SK-N-SH (cell line): Measurements from ENCODE around the gene NGB. TPM values are rescaled to one million over a fixed set of nuclear protein-coding genes. Genes with fewer than 3 reads are reported as not detected.
A peak's percentile ranks its signal among the peaks of the same experiment; 100 is the strongest.

Experiments
- CTCF ChIA-PET: fragments of 300-600, 350-600 bp; formaldehyde crosslinking; extraction: SDS; loops from one replicate; lab custom pipeline; 2021; lab: Yijun Ruan, JAX
- POLR2A ChIA-PET: fragments of 350-600 bp; sonication (Branson Sonifier 250); formaldehyde crosslinking; extraction: SDS; loops from one replicate; lab custom pipeline; 2020; ENCODE audit warnings: antibody characterized with exemption, inconsistent platforms; lab: Yijun Ruan, JAX
- DNase-seq: peaks from one replicate; pipeline ENCODE4 v3.0.0; 2012
- H2AFZ ChIP-seq: fragments of 200-600 bp; sonication (generic); 2 replicates; pipeline ENCODE4 v1.8.1; 2016; ENCODE audit warnings: antibody characterized with exemption, mild to moderate bottlenecking, low read depth
- H3F3A ChIP-seq: fragments of 200-600 bp; sonication (generic); replicated peaks from 2 replicates; pipeline ENCODE3; 2016; ENCODE audit warnings: antibody characterized with exemption, mild to moderate bottlenecking; ENCODE audit not compliant: insufficient read depth
- H3K27ac ChIP-seq, 2 experiments: fragments of 200-500 bp in 1 of 2; fragments of 200-600 bp in 1 of 2; sonication (Bioruptor generic) in 1 of 2; sonication (generic), shearing (Covaris generic) in 1 of 2; 2 replicates each; pipeline versions ENCODE4 v1.5.1 to v1.6.1; 2014 to 2016; ENCODE audit warnings: low read depth in 2 of 2, inconsistent platforms in 1 of 2, low read length in 1 of 2, mild to moderate bottlenecking in 1 of 2, mixed read lengths in 1 of 2
- H3K27me3 ChIP-seq: fragments of 200-600 bp; sonication (generic), shearing (Covaris generic); 2 replicates; pipeline ENCODE4 v1.6.1; 2016; ENCODE audit warnings: mixed run types; ENCODE audit not compliant: insufficient read depth
- H3K36me3 ChIP-seq, 2 experiments: fragments of 200-500 bp in 1 of 2; fragments of 200-600 bp in 1 of 2; sonication (Bioruptor generic) in 1 of 2; sonication (generic) in 1 of 2; replicated peaks in 1 of 2; 2 replicates each; pipeline versions ENCODE3 to v1.5.1; 2014 to 2016; ENCODE audit warnings: low read length in 1 of 2, mild to moderate bottlenecking in 1 of 2; ENCODE audit not compliant: insufficient read depth in 2 of 2, control insufficient read depth in 1 of 2
- H3K4me1 ChIP-seq, 2 experiments: fragments of 200-500 bp in 1 of 2; fragments of 200-600 bp in 1 of 2; sonication (Bioruptor generic) in 1 of 2; sonication (generic), shearing (Covaris generic) in 1 of 2; 2 replicates each; pipeline versions ENCODE4 v1.5.1 to v1.6.1; 2014 to 2016; ENCODE audit warnings: low read depth in 1 of 2, low read length in 1 of 2, mixed run types in 1 of 2; ENCODE audit not compliant: insufficient read depth in 2 of 2, control insufficient read depth in 1 of 2
- H3K4me2 ChIP-seq: fragments of 200-600 bp; sonication (generic), shearing (Covaris generic); 2 replicates; pipeline ENCODE4 v1.6.1; 2017; ENCODE audit warnings: mixed run types
- H3K4me3 ChIP-seq, 2 experiments: fragments of 200-500 bp in 1 of 2; fragments of 200-600 bp in 1 of 2; sonication (Bioruptor generic) in 1 of 2; sonication (generic), shearing (Covaris generic) in 1 of 2; 2 replicates each; pipeline versions ENCODE4 v1.5.1 to v1.8.1; 2014 to 2016; ENCODE audit warnings: low read depth in 2 of 2, inconsistent platforms in 1 of 2, low read length in 1 of 2, mild to moderate bottlenecking in 1 of 2, mixed read lengths in 1 of 2, moderate library complexity in 1 of 2
- H3K79me2 ChIP-seq: fragments of 200-600 bp; sonication (generic); 2 replicates; pipeline ENCODE4 v1.8.1; 2017; ENCODE audit warnings: mild to moderate bottlenecking; ENCODE audit not compliant: insufficient read depth
- H3K9ac ChIP-seq: fragments of 200-600 bp; sonication (generic); 2 replicates; pipeline ENCODE4 v1.6.1; 2017; ENCODE audit warnings: mixed run types
- H3K9me2 ChIP-seq: fragments of 200-600 bp; sonication (generic); 2 replicates; pipeline ENCODE4 v1.6.1; 2017; ENCODE audit warnings: mixed run types
- H3K9me3 ChIP-seq: fragments of 200-600 bp; sonication (generic); 2 replicates; pipeline ENCODE4 v1.6.1; 2017; ENCODE audit warnings: mixed run types, mild to moderate bottlenecking, moderate library complexity
- H4K20me1 ChIP-seq: fragments of 200-600 bp; sonication (generic); 2 replicates; pipeline ENCODE4 v1.6.1; 2017; ENCODE audit warnings: mild to moderate bottlenecking, mixed run types; ENCODE audit not compliant: insufficient read depth
- CHD2 ChIP-seq: fragments of 150-350 bp; IDR thresholded peaks from 2 replicates; pipeline ENCODE4 v1.6.1; 2018; ENCODE audit warnings: low read length; ENCODE audit not compliant: partially characterized antibody
- ELF1 ChIP-seq: IDR thresholded peaks from 2 replicates; pipeline ENCODE4 v1.4.0; 2012
- EZH2phosphoT487 ChIP-seq: fragments of 200-600 bp; sonication (generic); IDR thresholded peaks from 2 replicates; pipeline ENCODE4 v1.6.1; 2017; ENCODE audit warnings: low read depth, mixed run types, mild to moderate bottlenecking, antibody characterized with exemption, moderate library complexity, borderline replicate concordance
- GABPA ChIP-seq: IDR thresholded peaks from 2 replicates; pipeline ENCODE4 v1.4.0; 2012; ENCODE audit warnings: low read depth, mild to moderate bottlenecking
- GATA2 ChIP-seq: sonication (generic); formaldehyde crosslinking; IDR thresholded peaks from 2 replicates; pipeline ENCODE4 v1.5.0; 2020; ENCODE audit warnings: mild to moderate bottlenecking, missing genetic modification reagents
- MXI1 ChIP-seq: IDR thresholded peaks from 2 replicates; pipeline ENCODE4 v1.6.1; 2012; ENCODE audit warnings: mild to moderate bottlenecking, low read depth, low read length, improper control_type of control experiment
- NFIC ChIP-seq: IDR thresholded peaks from 2 replicates; pipeline ENCODE4 v1.4.0; 2012; ENCODE audit warnings: borderline replicate concordance
- NRF1 ChIP-seq: IDR thresholded peaks from 2 replicates; pipeline ENCODE4 v1.6.1; 2012; ENCODE audit warnings: low read depth, mild to moderate bottlenecking, low read length
- PBX3 ChIP-seq: IDR thresholded peaks from 2 replicates; pipeline ENCODE4; 2012
- RFX5 ChIP-seq: IDR thresholded peaks from 2 replicates; pipeline ENCODE4 v1.6.1; 2012; ENCODE audit warnings: mild to moderate bottlenecking, improper control_type of control experiment, low read length
- RXRA ChIP-seq: IDR thresholded peaks from 2 replicates; pipeline ENCODE4 v1.4.0; 2012; ENCODE audit warnings: low read depth, mild to moderate bottlenecking, borderline replicate concordance
- SMC3 ChIP-seq: IDR thresholded peaks from 2 replicates; pipeline ENCODE4 v1.6.1; 2012; ENCODE audit warnings: low read depth, low read length, improper control_type of control experiment
- TEAD4 ChIP-seq: IDR thresholded peaks from 2 replicates; pipeline ENCODE4 v1.4.0; 2012; ENCODE audit warnings: mild to moderate bottlenecking, borderline replicate concordance; ENCODE audit not compliant: insufficient read depth
- ZBTB33 ChIP-seq: IDR thresholded peaks from 2 replicates; pipeline ENCODE4 v1.4.0; 2012; ENCODE audit warnings: low read depth, borderline replicate concordance
- WGBS: methylation state at CpG from one replicate; pipeline ENCODE4 v1.1.6; 2017; ENCODE audit warnings: low lambda C conversion rate; 5-methylcytosine and 5-hydroxymethylcytosine counted together
- polyA plus RNA-seq, 3 experiments: library from polyadenylated mRNA; depleted of rRNA; stranded (reverse); fragments of >200 nt; gene quantifications; 2 replicates each; pipeline ENCODE4 v1.2.3, GENCODE V29; 2012
- TF ChIP-seq, protein P1 (sequence below): fragments of 200-600 bp; sonication (generic); IDR thresholded peaks from 2 replicates; pipeline ENCODE4 v1.6.1; 2017; ENCODE audit warnings: antibody characterized with exemption, mild to moderate bottlenecking, moderate library complexity
- TF ChIP-seq, protein P2 (sequence below): IDR thresholded peaks from 2 replicates; pipeline ENCODE4 v1.4.0; 2012; ENCODE audit warnings: low read depth, borderline replicate concordance
- TF ChIP-seq, protein P3 (sequence below): IDR thresholded peaks from 2 replicates; pipeline ENCODE4 v1.4.0; 2012; ENCODE audit warnings: low read depth
- TF ChIP-seq, protein P4 (sequence below): fragments of 150-350 bp; IDR thresholded peaks from 2 replicates; pipeline ENCODE4 v1.6.1; 2016; ENCODE audit warnings: mild to moderate bottlenecking, low read depth, low read length

Gene NGB
- polyA plus RNA-seq, 1 of the 3 experiments (the other 2 are of a cell fraction): not detected

GRCh38 chr14:77290705-77291104 lies 19.7 kb upstream of the NGB start:
- Histone ChIP-seq H3F3A (no peaks in the 10 kb centered on the region), H4K20me1 (no peaks in the 10 kb centered on the region), H3K4me1 (no peaks in the 10 kb centered on the region), H3K9me2 (no peaks in the 10 kb centered on the region), H3K4me2 (no peak overlapping the region), H3K9me3 (no peaks in the 10 kb centered on the region), H3K9ac (no peak overlapping the region), H2AFZ (no peak overlapping the region), H3K36me3 (peaks cover 19 to 46% of the 10 kb centered on the region in 2 experiments), H3K79me2 (no peaks in the 10 kb centered on the region), H3K27ac (no peak overlapping the region), H3K27me3 (no peaks in the 10 kb centered on the region), H3K4me3 (no peak overlapping the region)
- no peak for DNase-seq
- POLR2A ChIA-PET: no interaction called here
- CTCF ChIA-PET: interaction anchor here (1.4 to 5.0 kb wide), 4 partner anchors 11 to 139 kb away, joined by 4 to 28 read pairs (median 16); no protein-coding TSS in a partner anchor
- TF ChIP-seq, protein P1, sequence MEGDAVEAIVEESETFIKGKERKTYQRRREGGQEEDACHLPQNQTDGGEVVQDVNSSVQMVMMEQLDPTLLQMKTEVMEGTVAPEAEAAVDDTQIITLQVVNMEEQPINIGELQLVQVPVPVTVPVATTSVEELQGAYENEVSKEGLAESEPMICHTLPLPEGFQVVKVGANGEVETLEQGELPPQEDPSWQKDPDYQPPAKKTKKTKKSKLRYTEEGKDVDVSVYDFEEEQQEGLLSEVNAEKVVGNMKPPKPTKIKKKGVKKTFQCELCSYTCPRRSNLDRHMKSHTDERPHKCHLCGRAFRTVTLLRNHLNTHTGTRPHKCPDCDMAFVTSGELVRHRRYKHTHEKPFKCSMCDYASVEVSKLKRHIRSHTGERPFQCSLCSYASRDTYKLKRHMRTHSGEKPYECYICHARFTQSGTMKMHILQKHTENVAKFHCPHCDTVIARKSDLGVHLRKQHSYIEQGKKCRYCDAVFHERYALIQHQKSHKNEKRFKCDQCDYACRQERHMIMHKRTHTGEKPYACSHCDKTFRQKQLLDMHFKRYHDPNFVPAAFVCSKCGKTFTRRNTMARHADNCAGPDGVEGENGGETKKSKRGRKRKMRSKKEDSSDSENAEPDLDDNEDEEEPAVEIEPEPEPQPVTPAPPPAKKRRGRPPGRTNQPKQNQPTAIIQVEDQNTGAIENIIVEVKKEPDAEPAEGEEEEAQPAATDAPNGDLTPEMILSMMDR: peak; percentile 24; the same call in 1 of the 2 replicates
- no peak for TF ChIP-seq TEAD4
- WGBS: 90% methylated on average over 3 of the region's 4 CpGs

DNA sequence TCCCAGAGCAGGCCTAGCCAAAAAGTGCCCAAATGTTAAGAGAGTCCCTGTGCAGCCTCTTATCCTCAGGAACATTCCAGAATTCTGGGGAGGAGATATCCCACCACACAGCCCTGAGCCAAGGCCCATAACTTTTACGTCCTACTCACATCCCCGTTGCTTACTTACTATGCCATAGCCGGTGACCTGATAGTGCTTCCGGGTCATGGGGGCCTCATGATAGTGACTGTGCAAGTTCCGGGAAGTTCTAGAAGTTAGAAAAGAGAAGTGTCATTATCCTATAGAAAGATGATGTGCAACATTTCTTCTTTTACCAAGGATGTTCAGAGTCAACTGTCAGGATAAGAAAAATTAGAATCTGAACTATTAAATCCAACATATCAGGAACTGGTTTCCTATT lies 15.6 kb upstream of the NGB start:
- Histone ChIP-seq H3K79me2 (no peaks in the 10 kb centered on the region), H3K9me2 (no peaks in the 10 kb centered on the region), H2AFZ (no peak overlapping the region), H3F3A (no peaks in the 10 kb centered on the region), H3K4me3 (no peak overlapping the region), H4K20me1 (no peaks in the 10 kb centered on the region), H3K27me3 (no peaks in the 10 kb centered on the region), H3K4me1 (no peaks in the 10 kb centered on the region), H3K9ac (no peak overlapping the region), H3K27ac (no peak overlapping the region), H3K9me3 (no peaks in the 10 kb centered on the region), H3K4me2 (no peak overlapping the region), H3K36me3 (peaks cover 15 to 73% of the 10 kb centered on the region in 2 experiments)
- TF ChIP-seq, protein P2, sequence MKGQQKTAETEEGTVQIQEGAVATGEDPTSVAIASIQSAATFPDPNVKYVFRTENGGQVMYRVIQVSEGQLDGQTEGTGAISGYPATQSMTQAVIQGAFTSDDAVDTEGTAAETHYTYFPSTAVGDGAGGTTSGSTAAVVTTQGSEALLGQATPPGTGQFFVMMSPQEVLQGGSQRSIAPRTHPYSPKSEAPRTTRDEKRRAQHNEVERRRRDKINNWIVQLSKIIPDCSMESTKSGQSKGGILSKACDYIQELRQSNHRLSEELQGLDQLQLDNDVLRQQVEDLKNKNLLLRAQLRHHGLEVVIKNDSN: no peak
- TF ChIP-seq GABPA (no peak), SMC3 (no peak), EZH2phosphoT487 (no peak), RFX5 (no peak), PBX3 (no peak), NFIC (no peak), RXRA (no peak), TEAD4 (no peak), CHD2 (no peak), GATA2 (CRISPR knock-in tag) (no peak), ELF1 (no peak), ZBTB33 (no peak), MXI1 (no peak), NRF1 (no peak)
- TF ChIP-seq, protein P3, sequence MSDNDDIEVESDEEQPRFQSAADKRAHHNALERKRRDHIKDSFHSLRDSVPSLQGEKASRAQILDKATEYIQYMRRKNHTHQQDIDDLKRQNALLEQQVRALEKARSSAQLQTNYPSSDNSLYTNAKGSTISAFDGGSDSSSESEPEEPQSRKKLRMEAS: no peak
- TF ChIP-seq, protein P4, sequence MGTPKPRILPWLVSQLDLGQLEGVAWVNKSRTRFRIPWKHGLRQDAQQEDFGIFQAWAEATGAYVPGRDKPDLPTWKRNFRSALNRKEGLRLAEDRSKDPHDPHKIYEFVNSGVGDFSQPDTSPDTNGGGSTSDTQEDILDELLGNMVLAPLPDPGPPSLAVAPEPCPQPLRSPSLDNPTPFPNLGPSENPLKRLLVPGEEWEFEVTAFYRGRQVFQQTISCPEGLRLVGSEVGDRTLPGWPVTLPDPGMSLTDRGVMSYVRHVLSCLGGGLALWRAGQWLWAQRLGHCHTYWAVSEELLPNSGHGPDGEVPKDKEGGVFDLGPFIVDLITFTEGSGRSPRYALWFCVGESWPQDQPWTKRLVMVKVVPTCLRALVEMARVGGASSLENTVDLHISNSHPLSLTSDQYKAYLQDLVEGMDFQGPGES: no peak
- POLR2A ChIA-PET: no interaction called here
- WGBS: 95% methylated on average over 5 of the region's 5 CpGs
- no peak for DNase-seq
- CTCF ChIA-PET: interaction anchor here (2.2 kb wide), 1 partner anchor 14 kb away, joined by 11 read pairs; no protein-coding TSS in a partner anchor
